Fibroblast of pulmonary artery (primary cell): ENCODE measurements around the gene DCST1.

Experiments
- DNase-seq: peaks from one replicate; pipeline ENCODE4 v3.0.0-alpha.2; 2010; ENCODE audit warnings: low read depth
- H3K4me3 ChIP-seq: replicated peaks from 2 replicates; pipeline ENCODE4 v1.5.1; 2011; ENCODE audit warnings: low read depth, mild to moderate bottlenecking, control low read depth, low read length, moderate library complexity
- TF ChIP-seq, protein P1 (sequence below): IDR thresholded peaks from 2 replicates; pipeline ENCODE4 v1.5.1; 2011; ENCODE audit warnings: mild to moderate bottlenecking, control low read depth, low read length, inconsistent platforms; ENCODE audit errors: missing control alignments

Gene DCST1

GRCh38 chr1:155034318-155035208 is 939 bp downstream of the DCST1 start:
- TF ChIP-seq, protein P1, sequence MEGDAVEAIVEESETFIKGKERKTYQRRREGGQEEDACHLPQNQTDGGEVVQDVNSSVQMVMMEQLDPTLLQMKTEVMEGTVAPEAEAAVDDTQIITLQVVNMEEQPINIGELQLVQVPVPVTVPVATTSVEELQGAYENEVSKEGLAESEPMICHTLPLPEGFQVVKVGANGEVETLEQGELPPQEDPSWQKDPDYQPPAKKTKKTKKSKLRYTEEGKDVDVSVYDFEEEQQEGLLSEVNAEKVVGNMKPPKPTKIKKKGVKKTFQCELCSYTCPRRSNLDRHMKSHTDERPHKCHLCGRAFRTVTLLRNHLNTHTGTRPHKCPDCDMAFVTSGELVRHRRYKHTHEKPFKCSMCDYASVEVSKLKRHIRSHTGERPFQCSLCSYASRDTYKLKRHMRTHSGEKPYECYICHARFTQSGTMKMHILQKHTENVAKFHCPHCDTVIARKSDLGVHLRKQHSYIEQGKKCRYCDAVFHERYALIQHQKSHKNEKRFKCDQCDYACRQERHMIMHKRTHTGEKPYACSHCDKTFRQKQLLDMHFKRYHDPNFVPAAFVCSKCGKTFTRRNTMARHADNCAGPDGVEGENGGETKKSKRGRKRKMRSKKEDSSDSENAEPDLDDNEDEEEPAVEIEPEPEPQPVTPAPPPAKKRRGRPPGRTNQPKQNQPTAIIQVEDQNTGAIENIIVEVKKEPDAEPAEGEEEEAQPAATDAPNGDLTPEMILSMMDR, result no peak
- H3K4me3 ChIP-seq, result no peak overlapping the region
- no peak for DNase-seq

GRCh38 chr1:155035936-155036335 is 2.3 kb downstream of the DCST1 start:
- DNase-seq, result no peak
- H3K4me3 ChIP-seq, result no peak overlapping the region
- TF ChIP-seq, protein P1, result no peak

DNA sequence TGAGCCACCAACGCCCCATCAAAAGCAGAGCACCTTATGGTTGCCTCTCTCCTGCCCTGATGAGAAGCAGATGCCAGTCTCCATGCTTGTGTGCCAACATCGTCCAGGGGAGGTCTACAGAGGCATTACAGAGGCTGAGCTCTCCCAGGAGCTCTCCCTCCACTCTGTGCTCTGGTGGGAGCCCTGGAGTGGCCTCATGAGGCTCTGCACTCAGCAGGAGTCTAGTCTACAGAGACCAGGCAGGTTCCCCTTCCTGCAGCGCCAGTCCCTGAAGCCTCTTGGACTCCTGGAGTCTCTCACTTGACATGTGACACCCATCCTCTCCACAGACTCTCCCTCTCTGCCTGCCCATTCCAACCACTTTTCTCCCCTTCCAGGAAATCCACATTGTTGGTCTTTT is 3.4 kb downstream of the DCST1 start:
- H3K4me3 ChIP-seq, result no peak overlapping the region
- DNase-seq, result no peak
- TF ChIP-seq, protein P1, result no peak

GRCh38 chr1:155037851-155038441 is 4.3 kb downstream of the DCST1 start:
- TF ChIP-seq, protein P1, result no peak
- no peak overlapping the region for H3K4me3 ChIP-seq
- no peak for DNase-seq

GRCh38 chr1:155038602-155039307 is 5.1 kb downstream of the DCST1 start:
- no peak overlapping the region for H3K4me3 ChIP-seq
- no peak for DNase-seq

GRCh38 chr1:155039308-155039669 is 5.7 kb downstream of the DCST1 start:
- no peak for DNase-seq
- TF ChIP-seq, protein P1, result no peak

More at GRCh38 chr1:155038602-155039307, 5.1 kb downstream of the DCST1 start:
- TF ChIP-seq, protein P1, result no peak

More at GRCh38 chr1:155039308-155039669, 5.7 kb downstream of the DCST1 start:
- no peak overlapping the region for H3K4me3 ChIP-seq
